ENCODE results near the gene RRP9. TPM values are rescaled to one million over a fixed set of nuclear protein-coding genes. Genes with fewer than 3 reads are reported as not detected.

Gene RRP9
- total RNA-seq, 1 experiment from 2014 or later, result 25.7 TPM

DNA sequence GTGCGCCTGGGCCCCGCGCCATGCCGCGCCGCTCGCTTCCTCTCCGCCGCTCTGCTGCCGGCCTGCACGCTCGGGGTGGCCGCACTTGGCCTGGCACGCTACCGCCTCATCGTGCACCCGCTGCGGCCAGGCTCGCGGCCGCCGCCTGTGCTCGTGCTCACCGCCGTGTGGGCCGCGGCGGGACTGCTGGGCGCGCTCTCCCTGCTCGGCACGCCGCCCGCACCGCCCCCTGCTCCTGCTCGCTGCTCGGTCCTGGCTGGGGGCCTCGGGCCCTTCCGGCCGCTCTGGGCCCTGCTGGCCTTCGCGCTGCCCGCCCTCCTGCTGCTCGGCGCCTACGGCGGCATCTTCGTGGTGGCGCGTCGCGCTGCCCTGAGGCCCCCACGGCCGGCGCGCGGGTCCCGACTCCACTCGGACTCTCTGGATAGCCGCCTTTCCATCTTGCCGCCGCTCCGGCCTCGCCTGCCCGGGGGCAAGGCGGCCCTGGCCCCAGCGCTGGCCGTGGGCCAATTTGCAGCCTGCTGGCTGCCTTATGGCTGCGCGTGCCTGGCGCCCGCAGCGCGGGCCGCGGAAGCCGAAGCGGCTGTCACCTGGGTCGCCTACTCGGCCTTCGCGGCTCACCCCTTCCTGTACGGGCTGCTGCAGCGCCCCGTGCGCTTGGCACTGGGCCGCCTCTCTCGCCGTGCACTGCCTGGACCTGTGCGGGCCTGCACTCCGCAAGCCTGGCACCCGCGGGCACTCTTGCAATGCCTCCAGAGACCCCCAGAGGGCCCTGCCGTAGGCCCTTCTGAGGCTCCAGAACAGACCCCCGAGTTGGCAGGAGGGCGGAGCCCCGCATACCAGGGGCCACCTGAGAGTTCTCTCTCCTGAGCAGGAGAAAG is 14.4 kb upstream of the RRP9 start:
- DNase-seq (ENCODE audit: low spot score), result no peak

DNA sequence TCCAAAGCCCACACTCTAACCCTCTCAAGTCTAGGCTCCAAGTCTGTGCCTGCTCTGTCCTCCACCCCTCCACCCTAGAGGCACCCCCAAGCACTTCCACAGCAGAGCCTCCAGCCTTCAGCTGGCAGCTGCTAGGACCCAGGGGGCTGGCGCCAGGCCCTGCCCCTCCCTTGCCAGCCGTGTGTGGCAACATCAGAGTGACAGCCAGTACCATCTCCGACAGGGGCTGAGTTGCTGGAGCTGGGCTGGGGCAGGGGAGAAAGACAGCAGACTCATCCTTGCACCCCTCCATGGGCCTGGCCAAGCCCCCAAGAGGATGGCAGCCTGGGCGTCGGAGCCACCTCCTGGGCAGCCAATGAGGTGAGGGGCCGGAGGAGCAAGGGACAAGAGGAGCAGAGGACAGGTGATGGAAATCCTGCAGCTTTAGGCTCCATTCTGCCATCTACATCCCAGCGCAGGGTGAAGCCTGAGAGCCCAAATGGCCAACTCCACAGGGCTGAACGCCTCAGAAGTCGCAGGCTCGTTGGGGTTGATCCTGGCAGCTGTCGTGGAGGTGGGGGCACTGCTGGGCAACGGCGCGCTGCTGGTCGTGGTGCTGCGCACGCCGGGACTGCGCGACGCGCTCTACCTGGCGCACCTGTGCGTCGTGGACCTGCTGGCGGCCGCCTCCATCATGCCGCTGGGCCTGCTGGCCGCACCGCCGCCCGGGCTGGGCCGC is 13.6 kb upstream of the RRP9 start, which contains the start of gene GPR62:
Gene GPR62 (plus strand): TSS at position 207 of the 718 bp plus-strand sequence. CDS start 272 bp downstream, at position 479.
- DNase-seq (ENCODE audit: low spot score), result no peak

DNA sequence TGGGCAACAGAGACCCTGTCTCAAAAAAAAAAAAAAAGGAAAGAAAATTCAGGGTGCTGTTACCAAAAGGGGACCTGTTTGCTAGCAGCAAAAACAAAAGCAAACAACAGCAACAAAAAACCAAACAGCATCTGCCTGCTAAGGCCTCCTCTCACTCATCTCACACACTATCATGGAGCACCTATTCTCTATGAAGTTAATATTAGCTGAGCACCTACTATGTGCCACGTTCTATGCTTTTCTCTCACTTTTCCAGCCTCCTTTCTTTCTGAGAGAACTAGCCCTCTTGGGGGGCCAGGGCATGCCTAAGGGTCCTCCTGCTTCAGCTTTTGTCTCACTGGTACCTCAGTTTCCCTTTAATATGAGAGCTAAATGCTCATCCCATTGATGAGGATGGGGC is 13.0 kb upstream of the RRP9 start:
- DNase-seq (ENCODE audit: low spot score), result no peak

DNA sequence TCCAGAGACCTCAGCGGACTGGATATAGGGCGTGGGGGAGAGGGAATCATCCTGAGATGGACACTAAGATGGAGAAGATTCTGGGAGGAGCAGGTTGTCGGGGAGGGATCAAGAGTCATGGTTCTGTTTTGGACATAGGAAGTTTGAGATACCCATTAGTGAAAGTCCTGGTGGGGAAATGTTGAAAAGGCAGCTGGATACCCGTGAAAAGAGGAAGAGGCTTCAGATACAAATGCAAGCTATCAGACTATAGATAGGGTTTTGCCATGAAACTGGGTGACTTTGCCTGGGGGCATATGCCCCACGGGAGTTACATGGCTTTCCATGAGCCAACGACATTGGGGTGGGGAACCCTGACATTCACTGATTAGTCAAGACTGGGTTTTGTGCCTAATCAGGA is 12.4 kb upstream of the RRP9 start:
- DNase-seq (ENCODE audit: low spot score), result no peak

DNA sequence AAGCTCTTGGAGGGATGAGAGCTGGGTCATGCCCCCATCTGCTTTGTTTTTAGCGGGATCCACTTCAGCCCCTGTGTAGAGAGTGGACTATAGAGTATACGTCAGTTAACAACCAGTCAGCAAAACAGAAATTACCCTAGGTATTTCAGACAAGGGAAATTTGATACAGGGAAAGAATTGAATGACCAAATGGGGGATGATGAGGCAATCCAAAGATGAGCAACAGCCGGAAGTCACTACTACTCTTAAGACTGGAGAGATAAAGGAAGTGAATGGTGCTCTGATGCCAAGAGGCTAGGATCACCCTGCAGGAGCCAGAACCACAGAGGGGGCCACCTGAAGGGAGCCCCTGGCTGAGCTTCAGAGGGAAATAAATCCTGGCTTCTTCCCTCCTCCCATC is 11.7 kb upstream of the RRP9 start:
- no peak for DNase-seq (ENCODE audit: low spot score)

DNA sequence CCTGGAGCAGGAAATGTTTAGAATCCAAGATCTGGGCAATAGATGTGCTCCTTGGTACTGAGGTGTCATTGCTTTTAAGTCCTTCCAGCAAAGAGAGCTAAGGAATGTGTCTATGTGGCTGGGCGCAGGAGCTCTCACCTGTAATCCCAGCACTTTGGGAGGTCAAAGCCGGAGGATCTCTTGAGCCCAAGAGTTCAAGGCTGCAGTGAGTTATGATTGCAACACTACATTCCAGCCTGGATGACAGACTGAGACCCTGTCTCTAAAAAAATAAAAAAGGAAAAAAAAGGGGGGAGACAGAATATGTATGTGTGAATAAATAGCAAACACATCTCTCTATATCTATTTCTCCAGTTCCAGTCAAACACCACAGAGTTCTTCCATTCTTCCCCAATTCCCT is 9.2 kb upstream of the RRP9 start:
- no peak for DNase-seq (ENCODE audit: low spot score)

DNA sequence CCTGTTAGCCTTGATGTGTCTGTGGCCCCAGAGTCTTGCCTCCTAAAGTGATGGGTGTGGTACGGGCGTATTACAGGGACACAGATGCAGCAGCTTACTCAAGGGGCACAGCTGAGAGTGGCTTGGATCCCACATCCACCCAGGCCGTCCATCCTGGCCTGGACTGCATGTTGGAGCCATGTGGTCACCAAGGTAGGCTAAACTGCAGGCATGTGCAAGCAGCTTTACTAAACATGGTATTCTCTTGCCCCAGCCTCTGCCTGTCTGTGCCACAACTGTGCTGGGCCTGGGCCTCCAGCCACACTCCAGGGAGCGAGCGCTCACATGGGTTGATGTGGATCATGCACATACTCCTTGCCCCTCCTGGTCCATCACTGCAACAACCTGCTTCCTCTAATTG is 7.4 kb upstream of the RRP9 start:
- DNase-seq (ENCODE audit: low spot score), result no peak

DNA sequence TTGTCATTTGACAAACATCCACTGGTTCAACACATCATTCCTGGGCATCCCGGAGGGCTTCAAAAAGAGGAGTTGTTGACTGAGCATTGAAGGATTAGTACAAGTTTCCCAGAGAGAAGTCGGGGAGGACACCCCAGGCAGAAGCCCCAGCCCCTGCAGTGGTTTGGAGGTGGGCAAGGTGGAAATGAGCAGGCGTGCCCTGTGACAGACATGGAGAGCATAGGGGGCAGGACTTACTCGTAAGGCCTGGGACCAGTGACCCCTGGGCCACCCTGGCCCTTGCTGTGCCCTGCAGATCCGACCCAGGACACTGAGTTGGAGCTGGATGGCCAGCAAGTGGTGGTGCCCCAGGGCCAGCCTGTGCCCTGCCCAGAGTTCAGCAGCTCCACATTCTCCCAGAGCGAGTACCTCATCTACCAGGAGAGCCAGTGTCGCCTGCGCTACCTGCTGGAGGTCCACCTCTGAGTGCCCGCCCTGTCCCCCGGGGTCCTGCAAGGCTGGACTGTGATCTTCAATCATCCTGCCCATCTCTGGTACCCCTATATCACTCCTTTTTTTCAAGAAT is 6.4 kb upstream of the RRP9 start:
- no peak for DNase-seq (ENCODE audit: low spot score)

DNA sequence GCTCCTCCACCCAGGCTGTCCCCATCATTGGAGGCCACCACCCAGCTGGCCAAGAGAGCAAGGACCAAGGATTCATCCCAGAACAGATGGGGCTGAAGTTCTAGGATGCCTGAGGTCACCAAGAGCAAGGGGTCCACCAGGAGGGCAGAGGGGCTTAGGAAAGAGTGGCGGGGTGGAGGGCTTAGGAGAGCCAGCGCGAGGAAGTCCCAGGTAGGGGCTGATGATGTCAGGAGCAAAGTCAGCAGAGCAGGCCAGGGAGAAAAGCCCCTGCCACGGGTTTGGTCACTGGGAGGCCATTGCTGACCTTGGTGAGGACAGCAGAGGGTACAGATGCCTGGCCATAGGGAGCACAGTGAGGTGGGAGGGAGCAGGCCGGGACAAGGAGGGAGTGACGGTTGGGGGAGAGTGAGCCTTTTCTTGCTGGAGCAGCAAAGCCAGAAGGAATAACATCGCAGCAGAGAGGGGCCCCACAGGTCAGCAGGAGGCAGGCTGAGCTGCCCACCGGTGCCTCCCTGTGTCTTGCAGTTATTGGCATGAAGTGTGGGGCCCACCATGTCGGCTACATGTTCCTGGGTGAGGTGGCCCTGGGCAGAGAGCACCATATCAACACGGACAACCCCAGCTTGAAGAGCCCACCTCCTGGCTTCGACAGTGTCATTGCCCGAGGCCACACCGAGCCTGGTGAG is 5.7 kb upstream of the RRP9 start:
- no peak for DNase-seq (ENCODE audit: low spot score)

DNA sequence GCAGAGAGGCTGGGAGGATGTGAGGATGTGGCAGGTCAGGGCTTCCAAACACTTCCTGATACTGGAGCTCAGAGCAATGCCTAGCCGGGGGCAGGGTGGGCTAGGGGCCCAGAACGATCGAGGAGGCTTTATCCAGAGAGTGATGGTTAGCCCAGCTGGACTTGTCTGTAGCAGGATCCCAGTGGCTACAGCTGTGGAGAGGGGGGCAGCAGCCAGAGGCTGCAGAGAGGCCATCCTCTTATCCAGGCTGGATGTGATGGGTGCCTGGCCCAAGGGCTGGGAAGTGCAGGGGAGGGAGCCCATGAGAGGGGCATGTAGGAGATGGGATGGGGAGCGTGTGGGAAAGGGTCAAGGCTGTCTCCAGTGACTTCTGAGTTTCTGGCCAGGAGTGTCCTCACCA is 5.1 kb upstream of the RRP9 start:
- no peak for DNase-seq (ENCODE audit: low spot score)

DNA sequence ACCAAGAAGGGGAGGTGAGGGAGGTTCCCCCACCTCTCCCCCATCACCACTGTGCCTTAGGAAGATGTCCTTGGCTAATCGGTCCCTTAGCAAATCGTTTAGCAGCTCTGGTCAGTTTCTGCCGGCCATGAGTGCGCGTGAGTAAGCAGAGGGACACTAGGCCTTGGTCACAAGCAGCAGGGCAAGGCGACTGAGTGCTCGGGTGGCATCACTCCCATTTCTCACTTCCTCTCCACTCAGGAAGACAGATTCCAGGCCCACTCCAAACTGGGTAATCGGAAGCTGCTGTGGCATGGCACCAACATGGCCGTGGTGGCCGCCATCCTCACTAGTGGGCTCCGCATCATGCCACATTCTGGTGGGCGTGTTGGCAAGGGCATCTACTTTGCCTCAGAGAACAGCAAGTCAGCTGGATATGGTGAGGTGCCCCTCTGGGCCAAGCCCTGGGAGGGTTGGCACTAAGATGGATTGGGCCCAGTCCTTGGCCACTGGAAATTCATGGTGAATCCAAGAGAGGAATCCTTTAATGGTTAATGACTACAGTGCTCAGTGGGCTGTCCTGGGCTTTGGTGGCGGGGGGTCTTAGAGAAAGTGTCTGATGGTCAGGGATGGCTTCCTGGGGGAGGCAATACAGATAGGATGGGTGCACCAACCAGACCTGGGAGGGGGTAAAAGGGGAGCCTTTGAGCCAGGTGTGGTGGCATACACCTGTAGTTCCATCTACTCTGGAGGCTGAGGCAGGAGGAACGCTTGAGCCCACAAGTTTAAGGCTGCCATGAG is 4.4 kb upstream of the RRP9 start:
- DNase-seq (ENCODE audit: low spot score), result no peak

DNA sequence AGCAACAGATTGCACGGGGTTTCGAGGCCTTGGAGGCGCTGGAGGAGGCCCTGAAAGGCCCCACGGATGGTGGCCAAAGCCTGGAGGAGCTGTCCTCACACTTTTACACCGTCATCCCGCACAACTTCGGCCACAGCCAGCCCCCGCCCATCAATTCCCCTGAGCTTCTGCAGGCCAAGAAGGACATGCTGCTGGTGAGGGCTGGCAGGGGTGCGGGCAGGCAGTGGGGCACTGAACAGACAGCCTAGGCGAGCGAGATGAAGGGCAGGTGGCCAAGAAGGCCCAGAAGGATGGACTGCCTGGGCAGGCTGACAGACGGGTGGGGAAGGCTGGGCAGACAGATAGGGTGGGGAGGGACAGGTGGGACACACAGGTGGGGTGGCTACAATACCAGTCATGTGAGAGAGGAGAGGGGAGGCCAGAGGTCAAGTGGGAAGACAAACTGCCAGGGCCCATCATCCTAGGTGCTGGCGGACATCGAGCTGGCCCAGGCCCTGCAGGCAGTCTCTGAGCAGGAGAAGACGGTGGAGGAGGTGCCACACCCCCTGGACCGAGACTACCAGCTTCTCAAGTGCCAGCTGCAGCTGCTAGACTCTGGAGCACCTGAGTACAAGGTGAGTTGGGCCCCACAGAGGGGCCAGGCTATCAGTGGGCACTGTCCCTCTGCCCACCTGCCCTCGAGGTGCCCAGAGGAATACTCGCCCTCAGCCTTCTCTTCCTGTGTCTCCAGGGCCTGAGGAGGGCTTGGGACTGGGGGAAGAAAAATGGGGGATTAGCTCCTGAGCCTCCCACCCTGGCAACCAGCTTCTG is 3.5 kb upstream of the RRP9 start:
- no peak for DNase-seq (ENCODE audit: low spot score)

DNA sequence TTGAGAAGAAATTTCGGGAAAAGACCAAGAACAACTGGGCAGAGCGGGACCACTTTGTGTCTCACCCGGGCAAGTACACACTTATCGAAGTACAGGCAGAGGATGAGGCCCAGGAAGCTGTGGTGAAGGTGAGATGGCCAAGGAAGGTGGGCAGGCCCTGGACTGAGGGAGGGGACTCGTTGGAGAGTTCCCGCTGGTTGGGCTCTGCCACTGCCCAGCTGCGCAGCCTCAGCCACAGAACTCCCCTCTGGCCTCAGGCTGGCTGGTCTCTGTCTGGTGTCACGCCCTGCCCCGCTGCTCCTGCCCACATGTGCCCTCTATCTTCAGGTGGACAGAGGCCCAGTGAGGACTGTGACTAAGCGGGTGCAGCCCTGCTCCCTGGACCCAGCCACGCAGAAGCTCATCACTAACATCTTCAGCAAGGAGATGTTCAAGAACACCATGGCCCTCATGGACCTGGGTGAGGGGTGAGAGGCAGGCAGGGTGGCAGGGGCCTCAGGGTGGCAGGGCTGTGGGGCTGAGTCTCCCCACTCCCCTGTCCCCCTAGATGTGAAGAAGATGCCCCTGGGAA is 2.8 kb upstream of the RRP9 start:
- DNase-seq (ENCODE audit: low spot score), result no peak

DNA sequence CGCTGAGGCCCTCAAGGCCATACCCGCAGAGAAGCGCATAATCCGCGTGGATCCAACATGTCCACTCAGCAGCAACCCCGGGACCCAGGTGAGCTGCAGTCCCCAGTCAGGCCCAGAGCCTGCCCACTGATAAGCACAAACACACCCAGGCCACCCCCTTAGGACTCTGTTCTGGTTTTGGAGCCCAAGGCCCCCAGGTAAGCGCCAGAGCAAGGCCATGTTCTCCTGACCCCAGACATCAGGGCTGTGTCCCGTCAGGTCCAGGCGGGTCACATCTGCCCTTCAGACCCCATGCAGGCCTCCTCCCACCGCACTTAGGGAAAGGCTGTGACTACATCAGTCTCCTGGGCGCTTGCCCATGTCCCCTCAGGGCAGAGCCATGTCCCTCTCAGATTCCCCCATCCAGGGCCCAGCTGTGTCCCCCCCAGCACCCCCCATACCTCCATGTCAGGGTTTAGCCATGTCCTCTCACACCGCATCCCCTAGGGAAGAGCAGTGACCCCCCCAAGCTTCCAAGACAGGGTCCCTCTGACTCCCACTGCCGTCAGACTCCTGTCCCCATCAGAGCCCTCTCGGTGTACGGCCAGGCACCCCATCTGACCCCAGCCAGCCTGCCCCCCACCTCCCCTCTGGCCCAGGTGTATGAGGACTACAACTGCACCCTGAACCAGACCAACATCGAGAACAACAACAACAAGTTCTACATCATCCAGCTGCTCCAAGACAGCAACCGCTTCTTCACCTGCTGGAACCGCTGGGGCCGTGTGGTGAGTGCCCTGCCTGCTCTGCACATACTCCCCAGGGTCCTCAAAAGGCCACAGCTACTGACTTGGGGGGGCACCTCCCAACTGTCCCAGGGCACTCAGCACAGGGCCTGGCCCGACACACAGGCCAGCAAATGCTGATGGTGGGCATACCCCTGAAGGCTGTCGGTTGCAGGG is 2.0 kb upstream of the RRP9 start:
- no peak for DNase-seq (ENCODE audit: low spot score)

DNA sequence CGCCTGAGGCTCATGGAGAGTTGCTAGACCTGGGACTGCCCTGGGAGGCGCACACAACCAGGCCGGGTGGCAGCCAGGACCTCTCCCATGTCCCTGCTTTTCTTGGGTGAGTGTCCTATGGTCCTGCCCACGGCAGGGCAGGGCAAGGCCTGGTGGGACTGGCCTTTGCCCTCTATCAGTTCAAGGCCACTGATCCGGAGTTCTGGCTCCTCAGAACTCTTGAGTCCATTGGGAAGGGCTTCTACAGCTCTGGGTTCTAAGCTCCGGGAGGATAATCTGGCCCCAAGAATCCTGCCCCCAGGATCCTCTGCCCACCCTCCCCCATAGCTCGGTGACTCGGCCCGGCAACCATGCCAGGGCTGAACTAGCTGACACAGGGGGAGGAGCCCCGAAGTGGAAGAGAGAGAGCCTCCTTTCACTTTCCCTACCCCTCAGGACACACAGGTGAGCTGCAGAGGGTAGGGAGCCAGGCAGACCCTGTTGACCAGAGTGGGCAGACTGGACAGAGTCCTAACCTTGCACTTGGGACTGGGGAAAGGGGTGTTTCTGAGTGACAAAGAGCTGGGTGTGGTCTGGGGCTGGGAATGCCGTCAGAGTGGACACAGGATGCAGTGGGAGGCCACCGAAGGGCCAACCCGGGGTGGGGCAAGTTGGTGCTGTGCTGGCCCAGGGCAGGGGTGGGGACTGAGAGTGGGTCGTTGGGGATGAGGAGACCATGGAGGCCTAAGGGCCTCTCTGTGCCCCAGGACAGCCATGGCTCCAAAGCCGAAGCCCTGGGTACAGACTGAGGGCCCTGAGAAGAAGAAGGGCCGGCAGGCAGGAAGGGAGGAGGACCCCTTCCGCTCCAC is 1.1 kb upstream of the RRP9 start:
- peak; percentile 20 for DNase-seq (ENCODE audit: low spot score)

DNA sequence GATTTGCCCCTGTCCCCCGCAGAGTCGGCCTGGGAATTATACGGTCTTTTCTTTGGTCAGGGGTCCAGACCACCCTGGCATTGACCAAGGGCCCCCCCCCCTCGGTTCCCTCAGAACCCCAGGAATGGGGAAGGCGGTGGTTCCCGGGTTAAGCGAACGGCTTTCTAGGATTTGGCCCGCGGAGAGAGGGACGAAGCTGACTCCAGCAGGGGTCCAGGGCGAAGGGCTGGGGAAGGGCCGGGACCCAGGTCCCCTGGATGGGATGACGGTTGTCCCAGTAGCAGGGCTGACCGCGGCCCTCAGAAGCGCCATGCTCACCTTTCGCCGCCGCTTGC is 274 bp downstream of the RRP9 start:
- no peak for DNase-seq (ENCODE audit: low spot score)

DNA sequence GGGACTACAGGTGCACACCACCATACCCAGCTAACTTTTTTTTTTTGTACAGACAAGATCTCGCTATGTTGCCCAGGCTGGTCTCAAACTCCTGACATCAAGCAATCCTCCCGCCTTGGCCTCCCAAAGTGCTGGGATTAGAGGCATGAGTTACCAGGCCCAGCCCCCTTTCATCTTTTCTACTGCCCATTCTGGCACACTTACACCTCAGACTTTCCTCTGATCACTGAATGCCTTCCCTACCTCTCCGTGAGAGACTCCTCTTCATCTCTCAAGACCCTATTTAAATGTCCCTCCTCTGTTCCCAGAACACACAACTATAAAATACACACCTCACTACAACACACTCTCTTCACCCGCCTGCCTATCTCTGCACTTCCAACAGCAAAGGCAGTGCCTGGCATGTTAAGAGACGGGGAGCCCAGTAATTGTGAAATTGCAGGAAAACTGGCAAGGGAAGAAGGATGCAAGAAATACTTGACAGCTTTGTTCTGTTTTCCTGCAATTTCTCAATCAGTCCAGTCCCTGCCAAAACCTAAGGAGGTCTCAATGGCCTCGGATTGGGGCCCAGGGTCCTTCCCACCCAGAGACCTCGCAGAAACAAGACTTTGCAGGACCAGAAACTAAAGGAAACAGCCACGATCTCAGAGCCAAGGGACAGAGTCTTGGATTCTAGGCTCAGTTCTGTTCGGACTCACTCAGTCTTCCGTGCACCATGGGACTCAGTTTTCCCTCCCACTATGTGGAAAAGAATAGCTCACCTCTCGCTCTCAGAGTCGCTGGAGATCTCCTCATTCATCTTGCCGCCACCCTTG is 849 bp downstream of the RRP9 start:
- no peak for DNase-seq (ENCODE audit: low spot score)

Data from H4 (cell line).